Endothelial cell of umbilical vein (primary cell): ENCODE results near the gene ODAD3. TPM values are rescaled to one million over a fixed set of nuclear protein-coding genes. Genes with fewer than 3 reads are reported as not detected.

Source experiments
- BruUV-seq: library from RNA; stranded (reverse); fragments of 400-500 nt; replicated peaks from 2 replicates; lab custom pipeline; 2021; lab: Mats Ljungman, UMichigan
- CTCF ChIA-PET: fragments of 300-600, 350-600 bp; sonication (Branson Sonifier 250); formaldehyde crosslinking; loops from one replicate; lab custom pipeline; 2021; ENCODE audit warnings: antibody characterized with exemption, inconsistent platforms; lab: Charles Lee
- POLR2A ChIA-PET: fragments of 300-600, 350-600 bp; sonication (Branson Sonifier 250); formaldehyde crosslinking; loops from one replicate; lab custom pipeline; 2021; ENCODE audit warnings: antibody characterized with exemption, inconsistent platforms; lab: Charles Lee
- DNase-seq: peaks from one replicate; pipeline ENCODE4 v3.0.0-alpha.2; 2011; ENCODE audit warnings: low read depth, low spot score
- FAIRE-seq: peaks from 2 replicates; lab custom pipeline; 2011; peaks lifted over from hg19 to GRCh38; lab: Jason Lieb, UNC
- H2AFZ ChIP-seq: 2 replicates; pipeline ENCODE4 v1.6.0; 2012; ENCODE audit warnings: low read depth, low read length, control low read depth, inconsistent platforms
- H3K27ac ChIP-seq: 2 replicates; pipeline ENCODE4 v1.5.1; 2011; ENCODE audit warnings: low read depth, mild to moderate bottlenecking, control low read depth, low read length, moderate library complexity; ENCODE audit not compliant: insufficient read depth
- H3K27me3 ChIP-seq, 2 experiments: 2 replicates each; pipeline versions ENCODE4 v1.6.0 to v1.6.1; 2011; ENCODE audit warnings: low read length in 2 of 2, mixed read lengths in 1 of 2; ENCODE audit not compliant: control insufficient read depth in 2 of 2, insufficient read depth in 2 of 2
- H3K36me3 ChIP-seq, 2 experiments: 2 replicates in 1 of 2; 3 replicates in 1 of 2; pipeline ENCODE4 v1.5.1; 2011; ENCODE audit warnings: low read length in 2 of 2, mild to moderate bottlenecking in 1 of 2, moderate library complexity in 1 of 2; ENCODE audit not compliant: control insufficient read depth in 2 of 2, insufficient read depth in 2 of 2; ENCODE audit errors: extremely low read depth in 1 of 2
- H3K4me1 ChIP-seq: 3 replicates; pipeline ENCODE4 v1.5.1; 2011; ENCODE audit warnings: mild to moderate bottlenecking, low read length; ENCODE audit not compliant: control insufficient read depth, insufficient read depth; ENCODE audit errors: extremely low read depth
- H3K4me2 ChIP-seq: 2 replicates; pipeline ENCODE4 v1.6.1; 2011; ENCODE audit warnings: low read length, control low read depth, mixed read lengths; ENCODE audit not compliant: insufficient read depth
- H3K4me3 ChIP-seq, 3 experiments: fragments of 200-600 bp in 1 of 3; sonication (generic), shearing (Covaris generic) in 1 of 3; replicated peaks in 1 of 3; 2 replicates each; pipeline ENCODE4 v1.5.1; 2011 to 2016; ENCODE audit warnings: control low read depth in 3 of 3, low read length in 3 of 3, mild to moderate bottlenecking in 2 of 3, inconsistent platforms in 1 of 3, low read depth in 1 of 3, moderate library complexity in 1 of 3; ENCODE audit not compliant: insufficient read depth in 1 of 3
- H3K79me2 ChIP-seq: 2 replicates; pipeline ENCODE4 v1.6.0; 2012; ENCODE audit warnings: low read length, inconsistent platforms; ENCODE audit not compliant: control insufficient read depth, insufficient read depth
- H3K9ac ChIP-seq: replicated peaks from 2 replicates; pipeline ENCODE3; 2011; ENCODE audit warnings: low read length, control low read depth; ENCODE audit not compliant: insufficient read depth; ENCODE audit errors: extremely low read depth
- H3K9me1 ChIP-seq: replicated peaks from 3 replicates; pipeline ENCODE4 v1.6.0; 2011; ENCODE audit warnings: mild to moderate bottlenecking, low read length; ENCODE audit not compliant: control insufficient read depth, insufficient read depth; ENCODE audit errors: extremely low read depth
- H3K9me3 ChIP-seq: replicated peaks from 2 replicates; pipeline ENCODE4 v1.5.1; 2012; ENCODE audit warnings: low read length, inconsistent platforms; ENCODE audit not compliant: control insufficient read depth, insufficient read depth
- H4K20me1 ChIP-seq: replicated peaks from 2 replicates; pipeline ENCODE3; 2011; ENCODE audit warnings: mild to moderate bottlenecking, low read length; ENCODE audit not compliant: control insufficient read depth, insufficient read depth; ENCODE audit errors: extremely low read depth
- EZH2 ChIP-seq: IDR thresholded peaks from 2 replicates; pipeline ENCODE4 v1.6.1; 2012; ENCODE audit warnings: borderline replicate concordance, low read depth, mild to moderate bottlenecking, moderate library complexity, low read length, inconsistent platforms; ENCODE audit not compliant: severe bottlenecking
- FOS ChIP-seq: IDR thresholded peaks from 2 replicates; pipeline ENCODE4 v1.6.1; 2011; ENCODE audit warnings: mild to moderate bottlenecking, low read length, moderate library complexity, borderline replicate concordance; ENCODE audit not compliant: insufficient read depth
- GATA2 ChIP-seq: IDR thresholded peaks from 2 replicates; pipeline ENCODE4 v1.7.0; 2011; ENCODE audit warnings: low read depth, mild to moderate bottlenecking, moderate library complexity, mixed read lengths, low read length; ENCODE audit not compliant: insufficient read length, insufficient read depth
- JUN ChIP-seq: IDR thresholded peaks from 2 replicates; pipeline ENCODE4 v1.6.1; 2011; ENCODE audit warnings: borderline replicate concordance, low read depth; ENCODE audit not compliant: insufficient read length, insufficient read depth
- MYC ChIP-seq: IDR thresholded peaks from one replicate; pipeline ENCODE4 v1.6.1; 2011; ENCODE audit warnings: mild to moderate bottlenecking, low read depth, low read length
- POLR2A ChIP-seq: IDR thresholded peaks from 2 replicates; pipeline ENCODE4 v1.6.1; 2012; ENCODE audit warnings: low read depth, mild to moderate bottlenecking, control low read depth, low read length
- POLR2AphosphoS5 ChIP-seq: IDR thresholded peaks from 2 replicates; pipeline ENCODE4 v1.6.1; 2012; ENCODE audit warnings: low read depth, mild to moderate bottlenecking, control low read depth, low read length, moderate library complexity; ENCODE audit not compliant: insufficient read depth
- dilution Hi-C: fragments of 300-500 bp; cut with MboI; formaldehyde crosslinking; loops from one replicate; pipeline ENCODE4 v1.15.0; 2019; ENCODE audit warnings: low sequenced_read_pairs; ENCODE audit not compliant: extremely low pct_ligation_motif_present
- intact Hi-C: fragments of 100-400 bp; cut with micrococcal nuclease; formaldehyde crosslinking; loops from one replicate; pipeline ENCODE4 v1.10.0; 2022
- polyA plus RNA-seq, 4 experiments: library from polyadenylated mRNA; depleted of rRNA in 3 of 4; stranded (reverse) in 3 of 4; unstranded in 1 of 4; fragments of >200 nt; gene quantifications; 2 replicates each; pipeline versions ENCODE4 v1.2.1 to v1.2.3, GENCODE V29; 2011 to 2012; ENCODE audit warnings: missing spikeins in 1 of 4
- total RNA-seq: library from RNA; stranded (reverse); gene quantifications from 2 replicates; pipeline ENCODE4 v1.2.3, GENCODE V29; 2021
- TF ChIP-seq, protein P1 (sequence below): IDR thresholded peaks from 2 replicates; pipeline ENCODE4 v1.6.1; 2011; ENCODE audit not compliant: insufficient read depth, insufficient read length
- TF ChIP-seq, protein P2 (sequence below), 2 donors: IDR thresholded peaks; 1 replicate in 1 of 2; 2 replicates in 1 of 2; pipeline ENCODE4 v1.5.1; 2011; ENCODE audit warnings: low read length in 2 of 2, mild to moderate bottlenecking in 2 of 2, moderate library complexity in 2 of 2, control low read depth in 1 of 2, inconsistent platforms in 1 of 2, low read depth in 1 of 2; ENCODE audit not compliant: insufficient read depth in 1 of 2; ENCODE audit errors: extremely low read depth in 1 of 2

The ODAD3 gene
- total and polyA plus RNA-seq, 2 donors (not counting 3 experiments of a cell fraction or from before 2014, with no cell fraction given) = 0.14 to 0.97 TPM

DNA sequence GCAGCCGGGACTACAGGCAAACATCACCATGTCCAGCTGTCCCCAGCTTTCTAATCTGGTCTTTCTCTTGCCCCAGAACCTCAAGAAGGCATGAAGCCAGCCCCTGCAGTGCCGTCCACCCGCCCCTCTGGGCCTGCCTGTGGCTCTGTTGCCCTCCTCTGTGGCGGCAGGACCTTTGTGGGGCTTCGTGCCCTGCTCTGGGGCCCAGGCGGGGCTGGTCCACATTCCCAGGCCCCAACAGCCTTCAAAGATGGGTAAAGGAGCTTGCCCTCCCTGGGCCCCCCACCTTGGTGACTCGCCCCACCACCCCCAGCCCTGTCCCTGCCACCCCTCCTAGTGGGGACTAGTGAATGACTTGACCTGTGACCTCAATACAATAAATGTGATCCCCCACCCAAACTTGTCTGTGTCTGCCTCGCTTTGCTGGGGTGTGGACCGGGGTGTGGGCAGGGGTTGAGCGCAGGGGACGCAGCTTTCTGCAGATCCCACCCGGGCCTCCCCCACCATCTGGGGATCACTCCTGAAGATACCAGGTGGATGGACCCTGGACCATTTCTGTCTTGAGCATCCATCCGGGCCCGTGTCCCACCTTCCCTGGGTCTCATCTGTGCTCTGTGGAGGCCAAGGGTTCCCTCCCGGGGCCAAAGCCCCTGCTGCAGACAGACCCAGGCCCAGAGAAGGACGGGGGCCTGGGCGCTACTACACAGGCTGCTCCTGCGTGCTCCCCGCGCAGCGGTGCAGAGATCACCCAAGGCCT, 15.8 kb upstream of the ODAD3 start:
- BruUV-seq = TSS peak; percentile 66
- Histone ChIP-seq H3K36me3 (peaks cover 2 to 17% of the 10 kb centered on the region in 2 experiments), H3K9me1 (no peaks in the 10 kb centered on the region), H3K4me2 (no peak overlapping the region), H2AFZ (no peak overlapping the region), H3K27ac (no peak overlapping the region), H3K4me1 (no peaks in the 10 kb centered on the region), H3K27me3 (no peaks in the 10 kb centered on the region), H3K4me3 (no peak overlapping the region), H3K9ac (no peak overlapping the region), H3K9me3 (no peaks in the 10 kb centered on the region), H3K79me2 (no peaks in the 10 kb centered on the region), H4K20me1 (no peaks in the 10 kb centered on the region)
- ChIA-PET CTCF (interaction anchor here (1.1 kb wide), 2 partner anchors 69 to 157 kb away, joined by 3 read pairs; no protein-coding TSS in a partner anchor), POLR2A (interaction anchor here (0.6 kb wide), 1 partner anchor 19 kb away, joined by 3 read pairs; no protein-coding TSS in a partner anchor)
- TF ChIP-seq GATA2 (no peak), MYC (no peak), EZH2 (no peak), POLR2AphosphoS5 (no peak), FOS (no peak), POLR2A (no peak), JUN (no peak)
- TF ChIP-seq, protein P1, sequence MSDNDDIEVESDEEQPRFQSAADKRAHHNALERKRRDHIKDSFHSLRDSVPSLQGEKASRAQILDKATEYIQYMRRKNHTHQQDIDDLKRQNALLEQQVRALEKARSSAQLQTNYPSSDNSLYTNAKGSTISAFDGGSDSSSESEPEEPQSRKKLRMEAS = no peak
- TF ChIP-seq, protein P2, sequence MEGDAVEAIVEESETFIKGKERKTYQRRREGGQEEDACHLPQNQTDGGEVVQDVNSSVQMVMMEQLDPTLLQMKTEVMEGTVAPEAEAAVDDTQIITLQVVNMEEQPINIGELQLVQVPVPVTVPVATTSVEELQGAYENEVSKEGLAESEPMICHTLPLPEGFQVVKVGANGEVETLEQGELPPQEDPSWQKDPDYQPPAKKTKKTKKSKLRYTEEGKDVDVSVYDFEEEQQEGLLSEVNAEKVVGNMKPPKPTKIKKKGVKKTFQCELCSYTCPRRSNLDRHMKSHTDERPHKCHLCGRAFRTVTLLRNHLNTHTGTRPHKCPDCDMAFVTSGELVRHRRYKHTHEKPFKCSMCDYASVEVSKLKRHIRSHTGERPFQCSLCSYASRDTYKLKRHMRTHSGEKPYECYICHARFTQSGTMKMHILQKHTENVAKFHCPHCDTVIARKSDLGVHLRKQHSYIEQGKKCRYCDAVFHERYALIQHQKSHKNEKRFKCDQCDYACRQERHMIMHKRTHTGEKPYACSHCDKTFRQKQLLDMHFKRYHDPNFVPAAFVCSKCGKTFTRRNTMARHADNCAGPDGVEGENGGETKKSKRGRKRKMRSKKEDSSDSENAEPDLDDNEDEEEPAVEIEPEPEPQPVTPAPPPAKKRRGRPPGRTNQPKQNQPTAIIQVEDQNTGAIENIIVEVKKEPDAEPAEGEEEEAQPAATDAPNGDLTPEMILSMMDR (IDR thresholded peaks at IDR 0.05; ENCODE audit: extremely low read depth in 1 of 2, insufficient read depth in 1 of 2, low read depth in 1 of 2, low read length in 2 of 2) = no peak
- dilution Hi-C loops = no loop called here
- intact Hi-C loops = no loop called here
- FAIRE-seq = no peak
- no peak for DNase-seq
